Spinal cord (tissue), 10 donors: ENCODE results near the gene NR6A1. TPM values are rescaled to one million over a fixed set of nuclear protein-coding genes. Genes with fewer than 3 reads are reported as not detected.
"Not testable (repeated sequence)": the region's sequence is repeated elsewhere in the genome, so short reads cannot be mapped to it uniquely, and the experiment has no call there.

Experiments
- DNase-seq, 6 donors: peaks; one replicate each; pipeline versions ENCODE4 v3.0.0 to v3.0.0-alpha.2; 2013 to 2015; ENCODE audit warnings: low spot score in 6 of 6, low read depth in 4 of 6
- H3K27ac ChIP-seq: one replicate; pipeline ENCODE4 v1.5.1; 2013; ENCODE audit warnings: low read depth, low read length, control low read depth
- H3K27me3 ChIP-seq: one replicate; pipeline ENCODE4 v1.6.1; 2013; ENCODE audit warnings: low read length; ENCODE audit not compliant: control insufficient read depth, insufficient read depth
- H3K36me3 ChIP-seq: one replicate; pipeline ENCODE4 v1.6.1; 2013; ENCODE audit warnings: low read length; ENCODE audit not compliant: control insufficient read depth, insufficient read depth
- H3K4me1 ChIP-seq: one replicate; pipeline ENCODE4 v1.6.1; 2013; ENCODE audit warnings: low read length; ENCODE audit not compliant: control insufficient read depth, insufficient read depth
- H3K4me3 ChIP-seq: one replicate; pipeline ENCODE4 v1.5.1; 2013; ENCODE audit warnings: low read depth, low read length, control low read depth
- H3K9me3 ChIP-seq: one replicate; pipeline ENCODE4 v1.6.1; 2013; ENCODE audit warnings: low read length; ENCODE audit not compliant: control insufficient read depth, insufficient read depth
- WGBS: methylation state at CpG from one replicate; pipeline ENCODE4 v1.1.5; 2013; ENCODE audit warnings: missing lambda C conversion rate; ENCODE audit not compliant: insufficient coverage; 5-methylcytosine and 5-hydroxymethylcytosine counted together
- polyA plus RNA-seq, 2 donors: library from polyadenylated mRNA; unstranded; fragments of 120-200 nt; gene quantifications; one replicate each; pipeline ENCODE4 v1.2.1, GENCODE V29; 2013; ENCODE audit not compliant: insufficient read length in 2 of 2
- total RNA-seq, 2 donors: library from RNA; depleted of rRNA in 1 of 2; stranded (reverse); fragments of 120-200 nt in 1 of 2; fragments of >200 nt in 1 of 2; gene quantifications; one replicate each; pipeline versions ENCODE4 v1.2.3 to v1.2.4, GENCODE V29; 2013 to 2014
- donor health status: healthy.

Gene NR6A1
- total and polyA plus RNA-seq, 4 donors, result 2.8 to 5.8 (median 4.0) TPM

- no peaks in the 10 kb centered on the region for H3K9me3 ChIP-seq
- H3K27me3 ChIP-seq, result no peaks in the 10 kb centered on the region
- DNase-seq, result no peak
- no peak overlapping the region for H3K27ac ChIP-seq
- no peak overlapping the region for H3K4me3 ChIP-seq
- 100% methylated on average over 2 of the region's 2 CpGs for WGBS
- H3K4me1 ChIP-seq, result no peaks in the 10 kb centered on the region
- H3K36me3 ChIP-seq, result no peaks in the 10 kb centered on the region
Observed at GRCh38 chr9:124739360-124739759, 31.8 kb downstream of the NR6A1 start.

GRCh38 chr9:124738075-124738474, 33.0 kb downstream of the NR6A1 start:
- not testable (repeated sequence) for H3K4me1 ChIP-seq, H3K27me3 ChIP-seq

GRCh38 chr9:124735121-124735520, 36.0 kb downstream of the NR6A1 start:
- Histone ChIP-seq H3K27me3 (no peaks in the 10 kb centered on the region), H3K9me3 (no peaks in the 10 kb centered on the region), H3K4me3 (no peak overlapping the region), H3K27ac (no peak overlapping the region), H3K36me3 (no peaks in the 10 kb centered on the region), H3K4me1 (no peaks in the 10 kb centered on the region)
- no peak for DNase-seq

More at GRCh38 chr9:124738075-124738474, 33.0 kb downstream of the NR6A1 start:
- 100% methylated on average over 5 of the region's 7 CpGs for WGBS
- DNase-seq, H3K36me3 ChIP-seq, H3K27ac ChIP-seq, H3K9me3 ChIP-seq, H3K4me3 ChIP-seq: not testable (repeated sequence)

- not testable (repeated sequence) for H3K36me3 ChIP-seq, H3K27ac ChIP-seq, H3K27me3 ChIP-seq, DNase-seq, H3K4me3 ChIP-seq, H3K4me1 ChIP-seq, H3K9me3 ChIP-seq
- 87% methylated on average over 7 of the region's 7 CpGs for WGBS
Observed at GRCh38 chr9:124734741-124735083, 36.4 kb downstream of the NR6A1 start.

- Histone ChIP-seq H3K9me3 (no peaks in the 10 kb centered on the region), H3K27me3 (no peaks in the 10 kb centered on the region), H3K27ac (no peak overlapping the region), H3K36me3 (no peaks in the 10 kb centered on the region), H3K4me1 (no peaks in the 10 kb centered on the region), H3K4me3 (no peak overlapping the region)
- WGBS, result 86% methylated on average over 9 of the region's 14 CpGs
- no peak for DNase-seq
Observed at GRCh38 chr9:124733964-124734740, 37.0 kb downstream of the NR6A1 start.

GRCh38 chr9:124730772-124731171, 40.3 kb downstream of the NR6A1 start:
- no peaks in the 10 kb centered on the region for H3K36me3 ChIP-seq
- H3K27ac ChIP-seq, result no peak overlapping the region

GRCh38 chr9:124726886-124727285, 44.2 kb downstream of the NR6A1 start:
- DNase-seq, result no peak
- H3K4me1 ChIP-seq, result no peaks in the 10 kb centered on the region
- no peak overlapping the region for H3K27ac ChIP-seq
- no peaks in the 10 kb centered on the region for H3K9me3 ChIP-seq
- H3K27me3 ChIP-seq, result no peaks in the 10 kb centered on the region
- no peaks in the 10 kb centered on the region for H3K36me3 ChIP-seq
- no peak overlapping the region for H3K4me3 ChIP-seq
- WGBS, result no CpG with 5 or more reads among the region's 1 CpG

More at GRCh38 chr9:124730772-124731171, 40.3 kb downstream of the NR6A1 start:
- DNase-seq, result no peak
- Histone ChIP-seq H3K4me1 (no peaks in the 10 kb centered on the region), H3K9me3 (no peaks in the 10 kb centered on the region), H3K27me3 (no peaks in the 10 kb centered on the region), H3K4me3 (no peak overlapping the region)
- WGBS, result 100% methylated on average over 2 of the region's 2 CpGs

- Histone ChIP-seq H3K27me3 (no peaks in the 10 kb centered on the region), H3K4me1 (no peaks in the 10 kb centered on the region), H3K9me3 (no peaks in the 10 kb centered on the region), H3K36me3 (no peaks in the 10 kb centered on the region), H3K27ac (no peak overlapping the region), H3K4me3 (no peak overlapping the region)
- 28% methylated on average over 2 of the region's 5 CpGs for WGBS
- DNase-seq, result no peak
Observed at GRCh38 chr9:124725068-124725452, 46.1 kb downstream of the NR6A1 start.

- no peak for DNase-seq
- Histone ChIP-seq H3K4me3 (no peak overlapping the region), H3K9me3 (no peaks in the 10 kb centered on the region), H3K27ac (no peak overlapping the region), H3K36me3 (no peaks in the 10 kb centered on the region), H3K4me1 (no peaks in the 10 kb centered on the region), H3K27me3 (no peaks in the 10 kb centered on the region)
- no CpG with 5 or more reads among the region's 3 CpGs for WGBS
Observed at GRCh38 chr9:124724415-124725067, 46.6 kb downstream of the NR6A1 start.

- Histone ChIP-seq H3K4me1 (no peaks in the 10 kb centered on the region), H3K36me3 (no peaks in the 10 kb centered on the region), H3K27ac (no peak overlapping the region), H3K9me3 (no peaks in the 10 kb centered on the region), H3K4me3 (no peak overlapping the region), H3K27me3 (no peaks in the 10 kb centered on the region)
- no peak for DNase-seq
- 100% methylated on average over 1 of the region's 2 CpGs for WGBS
Observed at GRCh38 chr9:124723352-124723751, 47.8 kb downstream of the NR6A1 start.
